ENCODE data around the gene KRTAP4-11. TPM values are rescaled to one million over a fixed set of nuclear protein-coding genes. Genes with fewer than 3 reads are reported as not detected.
"Not testable (repeated sequence)": the region's sequence is repeated elsewhere in the genome, so short reads cannot be mapped to it uniquely, and the experiment has no call there.

KRTAP4-11 gene
- total RNA-seq, 1 donor = not detected

DNA sequence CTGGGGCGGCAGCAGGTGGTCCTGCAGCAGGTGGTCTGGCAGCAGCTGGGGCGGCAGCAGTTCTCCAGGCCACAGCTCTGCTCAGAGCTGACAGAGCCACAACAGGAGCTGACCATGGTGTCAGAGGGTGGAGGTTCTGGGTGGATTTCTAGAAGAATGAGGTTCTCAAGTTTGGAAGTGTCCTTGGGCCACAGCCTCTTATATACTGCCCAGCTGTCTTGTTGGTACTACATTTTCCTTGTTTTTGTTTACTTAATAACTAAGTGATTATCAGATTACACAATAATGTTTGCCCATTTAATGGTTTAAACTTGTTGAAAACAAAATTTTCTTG is 31.4 kb upstream of the KRTAP4-11 start, which contains the start of gene KRTAP4-5:
KRTAP4-5 (minus strand) TSS at position 174 of the 334 bp plus-strand sequence; CDS start at position 116, 58 bp downstream.
- TF ChIP-seq, protein P1, sequence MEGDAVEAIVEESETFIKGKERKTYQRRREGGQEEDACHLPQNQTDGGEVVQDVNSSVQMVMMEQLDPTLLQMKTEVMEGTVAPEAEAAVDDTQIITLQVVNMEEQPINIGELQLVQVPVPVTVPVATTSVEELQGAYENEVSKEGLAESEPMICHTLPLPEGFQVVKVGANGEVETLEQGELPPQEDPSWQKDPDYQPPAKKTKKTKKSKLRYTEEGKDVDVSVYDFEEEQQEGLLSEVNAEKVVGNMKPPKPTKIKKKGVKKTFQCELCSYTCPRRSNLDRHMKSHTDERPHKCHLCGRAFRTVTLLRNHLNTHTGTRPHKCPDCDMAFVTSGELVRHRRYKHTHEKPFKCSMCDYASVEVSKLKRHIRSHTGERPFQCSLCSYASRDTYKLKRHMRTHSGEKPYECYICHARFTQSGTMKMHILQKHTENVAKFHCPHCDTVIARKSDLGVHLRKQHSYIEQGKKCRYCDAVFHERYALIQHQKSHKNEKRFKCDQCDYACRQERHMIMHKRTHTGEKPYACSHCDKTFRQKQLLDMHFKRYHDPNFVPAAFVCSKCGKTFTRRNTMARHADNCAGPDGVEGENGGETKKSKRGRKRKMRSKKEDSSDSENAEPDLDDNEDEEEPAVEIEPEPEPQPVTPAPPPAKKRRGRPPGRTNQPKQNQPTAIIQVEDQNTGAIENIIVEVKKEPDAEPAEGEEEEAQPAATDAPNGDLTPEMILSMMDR (IDR thresholded peaks at IDR 0.05; ENCODE audit: insufficient read depth, low read depth, low read length) = no peak
- DNase-seq (ENCODE audit: low read depth) = no peak
- H3K4me3 ChIP-seq (ENCODE audit: low read depth, low read length) = no peak within 1 kb of the TSS

DNA sequence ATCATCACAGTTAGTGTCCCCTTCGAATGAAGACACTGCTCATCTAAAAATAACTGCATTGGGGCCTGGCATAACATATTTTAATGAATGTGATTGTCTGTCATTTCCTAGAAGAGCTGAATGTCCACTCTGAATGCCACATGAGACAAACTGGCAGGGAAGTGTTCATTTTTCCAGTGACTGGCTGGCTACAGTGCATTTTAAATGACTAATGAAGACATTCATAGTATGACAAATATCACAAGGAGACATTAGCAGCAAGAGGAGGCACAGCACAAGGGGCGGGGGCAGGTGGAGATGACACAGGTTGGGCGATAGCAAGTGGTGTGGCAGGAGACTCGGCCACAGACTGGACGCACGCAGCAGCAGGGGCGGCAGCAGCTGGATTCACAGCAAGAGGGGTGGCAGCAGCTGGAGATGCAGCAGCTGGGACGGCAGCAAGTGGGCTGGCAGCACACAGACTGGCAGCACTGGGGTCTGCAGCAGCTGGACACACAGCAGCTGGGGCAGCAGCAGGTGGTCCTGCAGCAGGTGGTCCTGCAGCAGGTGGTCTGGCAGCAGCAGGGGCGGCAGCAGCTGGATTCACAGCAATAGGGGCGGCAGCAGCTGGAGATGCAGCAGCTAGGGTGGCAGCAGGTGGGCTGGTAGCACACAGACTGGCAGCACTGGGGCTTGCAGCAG is 30.9 kb upstream of the KRTAP4-11 start:
- not testable (repeated sequence) for H3K4me3 ChIP-seq (ENCODE audit: low read depth, low read length); DNase-seq (ENCODE audit: low read depth)

DNA sequence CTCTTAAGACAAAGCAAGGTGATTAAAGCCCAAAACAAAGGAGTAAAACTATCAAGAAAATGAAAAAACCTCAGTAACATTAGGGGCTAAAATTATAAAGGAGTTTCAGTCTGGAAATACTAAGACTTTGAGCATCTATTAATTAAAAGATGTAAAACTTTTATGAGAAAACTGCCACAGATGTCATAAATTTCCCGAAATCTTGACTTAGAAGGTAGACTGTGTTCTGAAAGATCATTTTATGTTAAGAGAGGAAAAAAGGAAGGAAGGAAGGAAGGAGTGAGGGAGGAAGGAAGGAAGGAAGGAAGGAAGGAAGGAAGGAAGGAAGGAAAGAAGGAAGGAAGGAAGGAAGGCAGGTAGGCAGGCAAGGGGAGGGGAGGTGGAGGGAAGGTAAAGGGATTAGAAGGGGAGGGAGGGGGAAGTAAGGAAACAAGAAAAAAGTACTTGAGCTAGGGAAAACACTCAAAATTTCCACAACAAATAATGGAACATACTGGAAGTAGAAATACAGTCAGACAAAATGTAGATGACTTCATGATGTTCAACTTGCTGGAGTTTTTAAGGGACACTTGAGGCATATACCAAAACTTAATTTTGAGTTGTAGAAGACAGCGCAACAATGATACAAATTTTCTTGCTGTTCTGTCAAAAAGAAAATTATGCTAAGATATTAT is 29.5 kb upstream of the KRTAP4-11 start:
- TF ChIP-seq, protein P1 (IDR thresholded peaks at IDR 0.05; ENCODE audit: insufficient read depth, low read depth, low read length) = no peak

DNA sequence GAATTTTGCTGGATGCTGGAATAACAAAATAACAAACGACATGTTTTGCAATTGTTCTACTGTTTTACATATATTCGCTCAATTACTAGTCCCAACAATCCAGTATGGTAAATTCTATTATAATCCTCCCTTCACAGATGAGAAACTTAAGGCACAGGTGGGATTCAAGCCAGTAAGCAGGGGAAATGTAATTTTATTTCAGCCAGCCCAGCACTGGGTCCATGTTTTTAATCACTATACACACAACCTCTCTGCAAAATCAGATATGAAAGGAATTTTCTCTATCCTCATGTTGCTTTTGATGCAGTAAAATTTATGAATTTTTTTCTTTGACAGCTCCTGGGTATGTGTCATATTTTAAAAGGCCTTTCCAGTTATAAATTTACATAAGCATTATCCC is 27.1 kb upstream of the KRTAP4-11 start:
- TF ChIP-seq, protein P1 (IDR thresholded peaks at IDR 0.05; ENCODE audit: insufficient read depth, low read depth, low read length) = no peak
- no peak overlapping the region for H3K4me3 ChIP-seq (ENCODE audit: low read depth, low read length)
- DNase-seq (ENCODE audit: low read depth) = no peak

More for the DNA sequence above, 29.5 kb upstream of the KRTAP4-11 start:
- DNase-seq (ENCODE audit: low read depth) = no peak
- H3K4me3 ChIP-seq (ENCODE audit: low read depth, low read length) = no peak overlapping the region

DNA sequence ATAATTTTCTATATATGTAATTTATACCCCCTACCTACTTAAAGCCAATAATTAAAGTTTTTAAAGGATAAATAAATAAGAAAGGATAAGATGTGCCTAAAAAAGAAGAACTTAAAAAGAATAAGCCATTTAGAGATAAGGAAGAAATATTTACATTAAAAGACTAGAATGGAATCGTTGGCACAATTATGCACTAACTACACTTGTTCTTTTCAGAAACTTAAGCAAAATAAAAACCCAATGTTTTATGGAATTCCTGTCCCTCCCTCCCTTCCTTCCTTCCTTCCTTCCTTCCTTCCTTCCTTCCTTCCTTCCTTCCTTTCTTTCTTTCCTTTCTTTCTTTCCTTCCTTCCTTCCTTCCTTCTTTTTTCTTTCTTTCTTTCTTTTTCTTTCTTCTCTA is 26.7 kb upstream of the KRTAP4-11 start:
- TF ChIP-seq, protein P1 (IDR thresholded peaks at IDR 0.05; ENCODE audit: insufficient read depth, low read depth, low read length) = no peak
- no peak overlapping the region for H3K4me3 ChIP-seq (ENCODE audit: low read depth, low read length)
- DNase-seq (ENCODE audit: low read depth) = no peak

DNA sequence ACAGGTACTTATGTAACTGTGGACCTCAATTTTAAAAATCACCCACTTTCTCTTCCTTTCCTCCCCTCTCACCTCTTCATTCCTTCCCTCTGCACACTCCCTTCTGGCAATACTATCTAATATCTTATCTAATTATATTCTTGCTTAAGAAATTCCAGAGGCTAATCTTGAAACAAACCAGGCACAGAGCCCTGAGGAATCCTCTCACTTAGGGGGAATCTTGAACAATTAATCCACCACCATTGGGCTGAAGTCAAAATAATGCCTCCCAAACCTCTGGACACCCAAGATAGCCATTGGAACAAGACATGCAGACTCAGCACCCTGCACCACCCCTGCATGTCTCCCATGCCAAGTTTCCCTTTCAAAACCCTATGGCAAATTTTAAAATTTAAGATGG is 23.2 kb upstream of the KRTAP4-11 start:
- no peak overlapping the region for H3K4me3 ChIP-seq (ENCODE audit: low read depth, low read length)
- DNase-seq (ENCODE audit: low read depth) = no peak
- TF ChIP-seq, protein P1 (IDR thresholded peaks at IDR 0.05; ENCODE audit: insufficient read depth, low read depth, low read length) = no peak

DNA sequence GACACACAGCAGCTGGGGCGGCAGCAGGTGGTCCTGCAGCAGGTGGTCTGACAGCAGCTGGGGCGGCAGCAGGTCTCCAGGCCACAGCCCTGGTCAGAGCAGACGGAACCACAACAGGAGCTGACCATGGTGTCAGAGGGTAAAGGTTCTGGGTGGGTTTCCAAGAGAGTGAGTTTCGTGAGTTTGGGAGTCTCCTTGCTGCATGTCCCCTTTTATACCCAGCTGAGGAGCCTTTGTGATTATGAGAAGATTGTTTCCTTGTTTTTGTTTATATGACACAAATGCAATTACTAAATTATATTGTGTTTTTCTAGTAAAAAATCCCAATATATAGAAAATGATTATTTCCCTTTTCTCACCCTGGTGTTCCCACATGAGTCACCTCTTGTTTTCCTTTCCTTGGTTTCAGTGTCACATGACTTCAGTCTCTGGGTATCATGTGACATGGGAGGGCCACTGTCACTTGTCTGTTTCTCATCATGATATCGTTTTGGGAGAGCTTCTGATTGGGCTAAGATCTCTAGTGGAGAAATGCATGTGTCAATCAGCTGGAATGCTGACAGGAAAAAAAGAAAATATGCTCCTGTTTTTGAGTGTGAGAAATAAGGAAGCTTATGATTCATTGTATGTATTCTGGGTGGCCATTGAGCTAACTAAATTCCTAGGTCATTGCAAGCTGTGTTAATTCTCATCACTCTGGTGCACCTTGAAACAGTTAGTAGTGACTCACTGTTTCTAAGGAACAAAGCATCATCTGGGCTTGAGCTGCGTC is 22.4 kb upstream of the KRTAP4-11 start, which contains the start of gene KRTAP4-6:
KRTAP4-6 (minus strand) TSS at position 185 of the 772 bp plus-strand sequence; CDS start at position 128, 57 bp downstream.
- DNase-seq (ENCODE audit: low read depth) = peak; percentile 15
- no peak within 1 kb of the TSS for H3K4me3 ChIP-seq (ENCODE audit: low read depth, low read length)
- TF ChIP-seq, protein P1 (IDR thresholded peaks at IDR 0.05; ENCODE audit: insufficient read depth, low read depth, low read length) = no peak

DNA sequence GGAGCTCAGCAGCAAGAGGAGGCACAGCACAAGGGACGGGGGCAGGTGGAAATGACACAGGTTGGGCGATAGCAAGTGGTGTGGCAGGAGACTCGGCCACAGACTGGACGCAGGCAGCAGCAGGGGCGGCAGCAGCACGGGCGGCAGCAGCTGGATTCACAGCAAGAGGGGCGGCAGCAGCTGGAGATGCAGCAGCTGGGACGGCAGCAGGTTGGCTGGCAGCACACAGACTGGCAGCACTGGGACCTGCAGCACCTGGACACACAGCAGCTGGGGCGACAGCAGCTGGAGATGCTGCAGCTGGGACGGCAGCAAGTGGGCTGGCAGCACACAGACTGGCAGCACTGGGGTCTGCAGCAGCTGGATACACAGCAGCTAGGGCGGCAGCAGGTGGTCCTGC is 21.7 kb upstream of the KRTAP4-11 start:
- DNase-seq (ENCODE audit: low read depth); H3K4me3 ChIP-seq (ENCODE audit: low read depth, low read length): not testable (repeated sequence)
